ENCODE measurements around the gene RUFY2. TPM values are rescaled to one million over a fixed set of nuclear protein-coding genes. Genes with fewer than 3 reads are reported as not detected.

Gene RUFY2
- total RNA-seq, 2 donors from 2014 or later = 27.5 to 44.0 TPM

DNA sequence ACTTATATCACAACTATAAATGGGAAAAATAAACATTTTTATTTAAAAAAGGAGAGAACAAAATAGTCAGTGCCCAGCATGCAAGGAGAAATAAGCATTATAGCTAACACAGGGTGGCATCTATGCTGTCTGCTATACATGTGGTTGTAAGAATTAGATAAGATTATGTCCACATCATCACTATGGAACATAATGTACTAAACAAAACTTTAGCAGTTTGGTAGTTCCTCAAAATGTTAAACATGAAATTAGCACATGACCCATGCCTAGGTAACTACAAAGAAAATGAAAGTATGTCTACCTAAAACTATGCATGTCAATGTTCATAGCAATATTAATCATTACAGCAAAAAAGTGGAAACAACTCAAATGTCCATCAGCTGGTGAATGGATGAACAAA, 28.7 kb upstream of the RUFY2 start:
- Histone ChIP-seq H3K9me3 (no peaks in the 10 kb centered on the region), H3K27ac (no peak overlapping the region), H3K4me1 (ENCODE audit: control insufficient read depth in 1 of 2, low read depth in 2 of 2) (no peaks in the 10 kb centered on the region), H3K36me3 (no peaks in the 10 kb centered on the region), H3K27me3 (replicated peaks; ENCODE audit: insufficient read depth) (no peaks in the 10 kb centered on the region), H3K4me3 (no peak overlapping the region)
- ATAC-seq (ENCODE audit: insufficient number of reproducible peaks, low FRiP score, low read depth) = no peak
- TF ChIP-seq, protein P1, sequence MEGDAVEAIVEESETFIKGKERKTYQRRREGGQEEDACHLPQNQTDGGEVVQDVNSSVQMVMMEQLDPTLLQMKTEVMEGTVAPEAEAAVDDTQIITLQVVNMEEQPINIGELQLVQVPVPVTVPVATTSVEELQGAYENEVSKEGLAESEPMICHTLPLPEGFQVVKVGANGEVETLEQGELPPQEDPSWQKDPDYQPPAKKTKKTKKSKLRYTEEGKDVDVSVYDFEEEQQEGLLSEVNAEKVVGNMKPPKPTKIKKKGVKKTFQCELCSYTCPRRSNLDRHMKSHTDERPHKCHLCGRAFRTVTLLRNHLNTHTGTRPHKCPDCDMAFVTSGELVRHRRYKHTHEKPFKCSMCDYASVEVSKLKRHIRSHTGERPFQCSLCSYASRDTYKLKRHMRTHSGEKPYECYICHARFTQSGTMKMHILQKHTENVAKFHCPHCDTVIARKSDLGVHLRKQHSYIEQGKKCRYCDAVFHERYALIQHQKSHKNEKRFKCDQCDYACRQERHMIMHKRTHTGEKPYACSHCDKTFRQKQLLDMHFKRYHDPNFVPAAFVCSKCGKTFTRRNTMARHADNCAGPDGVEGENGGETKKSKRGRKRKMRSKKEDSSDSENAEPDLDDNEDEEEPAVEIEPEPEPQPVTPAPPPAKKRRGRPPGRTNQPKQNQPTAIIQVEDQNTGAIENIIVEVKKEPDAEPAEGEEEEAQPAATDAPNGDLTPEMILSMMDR (IDR thresholded peaks at IDR 0.05) = no peak
- DNase-seq (ENCODE audit: low spot score) = no peak

DNA sequence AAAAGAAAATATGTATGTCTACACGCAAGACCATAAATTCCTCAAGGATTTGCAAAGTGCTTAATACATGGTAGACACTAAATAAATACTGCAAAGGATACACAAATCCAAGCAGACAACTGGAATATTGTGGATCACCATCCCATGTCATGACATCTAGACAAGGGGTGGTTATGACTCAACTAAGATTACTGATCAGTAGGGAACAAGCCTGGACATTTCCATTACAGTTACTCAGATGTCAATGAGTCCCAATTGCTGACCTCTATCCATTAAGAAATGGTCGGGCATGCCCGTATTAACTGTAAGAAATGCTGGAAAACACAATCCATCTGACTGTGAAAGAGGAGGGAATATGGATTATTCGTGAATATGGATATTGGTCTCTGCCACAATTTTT, 27.6 kb upstream of the RUFY2 start:
- H3K4me1 ChIP-seq (ENCODE audit: control insufficient read depth in 1 of 2, low read depth in 2 of 2) = no peaks in the 10 kb centered on the region
- H3K36me3 ChIP-seq = no peaks in the 10 kb centered on the region
- no peaks in the 10 kb centered on the region for H3K27me3 ChIP-seq (replicated peaks; ENCODE audit: insufficient read depth)
- no peak for ATAC-seq (ENCODE audit: insufficient number of reproducible peaks, low FRiP score, low read depth)
- no peak overlapping the region for H3K27ac ChIP-seq
- H3K9me3 ChIP-seq = no peaks in the 10 kb centered on the region
- DNase-seq (ENCODE audit: low spot score) = no peak
- no peak overlapping the region for H3K4me3 ChIP-seq
- TF ChIP-seq, protein P1 (IDR thresholded peaks at IDR 0.05) = no peak

- ATAC-seq (ENCODE audit: insufficient number of reproducible peaks, low FRiP score, low read depth) (no peak), DNase-seq (ENCODE audit: low spot score) (no peak)
- Histone ChIP-seq H3K9me3 (no peaks in the 10 kb centered on the region), H3K4me3 (no peak overlapping the region), H3K27me3 (replicated peaks; ENCODE audit: insufficient read depth) (no peaks in the 10 kb centered on the region), H3K36me3 (no peaks in the 10 kb centered on the region), H3K4me1 (ENCODE audit: control insufficient read depth in 1 of 2, low read depth in 2 of 2) (no peaks in the 10 kb centered on the region), H3K27ac (no peak overlapping the region)
- TF ChIP-seq, protein P1 (IDR thresholded peaks at IDR 0.05) = no peak
These were observed 21.5 kb upstream of the RUFY2 start for GRCh38 chr10:68428396-68429104.

GRCh38 chr10:68424454-68425014, 17.5 kb upstream of the RUFY2 start:
- Histone ChIP-seq H3K27me3 (replicated peaks; ENCODE audit: insufficient read depth) (no peaks in the 10 kb centered on the region), H3K9me3 (no peaks in the 10 kb centered on the region), H3K27ac (no peak overlapping the region), H3K36me3 (no peaks in the 10 kb centered on the region), H3K4me1 (ENCODE audit: control insufficient read depth in 1 of 2, low read depth in 2 of 2) (no peaks in the 10 kb centered on the region), H3K4me3 (no peak overlapping the region)
- no peak for DNase-seq (ENCODE audit: low spot score)
- no peak for ATAC-seq (ENCODE audit: insufficient number of reproducible peaks, low FRiP score, low read depth)
- TF ChIP-seq, protein P1 (IDR thresholded peaks at IDR 0.05) = no peak

DNA sequence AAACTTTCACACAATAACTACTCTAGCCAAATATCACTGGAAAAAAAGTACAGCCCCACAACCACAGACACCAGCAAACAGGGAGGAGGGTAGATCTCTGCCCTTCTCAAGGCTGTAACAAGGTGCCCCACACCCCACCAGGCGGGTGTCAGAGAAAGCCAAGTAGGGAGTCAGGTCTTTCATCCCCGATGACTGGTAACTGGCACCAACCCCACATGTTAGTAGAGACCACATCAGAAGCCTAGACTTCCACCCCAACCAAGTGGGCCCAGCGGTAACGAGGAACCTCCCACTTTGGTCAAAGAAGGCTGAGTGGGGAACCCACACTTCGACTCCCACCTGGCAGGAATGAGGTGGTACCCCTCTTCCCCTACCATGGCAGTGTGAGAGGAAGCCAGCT, 16.4 kb upstream of the RUFY2 start:
- DNase-seq (ENCODE audit: low spot score) (no peak), ATAC-seq (ENCODE audit: insufficient number of reproducible peaks, low FRiP score, low read depth) (no peak)
- Histone ChIP-seq H3K9me3 (no peaks in the 10 kb centered on the region), H3K4me3 (no peak overlapping the region), H3K27ac (no peak overlapping the region), H3K4me1 (ENCODE audit: control insufficient read depth in 1 of 2, low read depth in 2 of 2) (no peaks in the 10 kb centered on the region), H3K27me3 (replicated peaks; ENCODE audit: insufficient read depth) (no peaks in the 10 kb centered on the region), H3K36me3 (no peaks in the 10 kb centered on the region)
- TF ChIP-seq, protein P1 (IDR thresholded peaks at IDR 0.05) = no peak
